GM12878 (cell line): ENCODE data around the gene MCUB.

Experiments
- BCL11A ChIP-seq: IDR thresholded peaks from 2 replicates; pipeline ENCODE4 v1.6.1; 2011; ENCODE audit warnings: low read depth, low read length
- POLR2AphosphoS5 ChIP-seq: IDR thresholded peaks from 2 replicates; pipeline ENCODE4 v1.6.1; 2011; ENCODE audit warnings: mild to moderate bottlenecking, low read length, inconsistent platforms
- ZNF24 ChIP-seq: fragments of 450-650 bp; IDR thresholded peaks from 2 replicates; pipeline ENCODE4 v1.6.1; 2017; ENCODE audit warnings: antibody characterized with exemption, mild to moderate bottlenecking
- ZNF274 ChIP-seq: IDR thresholded peaks from one replicate; pipeline ENCODE4 v1.8.0; 2011; ENCODE audit not compliant: insufficient read length, insufficient read depth
- TF ChIP-seq, protein P1 (sequence below): fragments of 450-650 bp; IDR thresholded peaks from 2 replicates; pipeline ENCODE4 v1.6.1; 2017; ENCODE audit warnings: mild to moderate bottlenecking

GRCh38 chr4:109728385-109728784 is 168.3 kb downstream of the MCUB start:
- TF ChIP-seq BCL11A (no peak), POLR2AphosphoS5 (no peak), ZNF24 (no peak), ZNF274 (no peak)
- TF ChIP-seq, protein P1, sequence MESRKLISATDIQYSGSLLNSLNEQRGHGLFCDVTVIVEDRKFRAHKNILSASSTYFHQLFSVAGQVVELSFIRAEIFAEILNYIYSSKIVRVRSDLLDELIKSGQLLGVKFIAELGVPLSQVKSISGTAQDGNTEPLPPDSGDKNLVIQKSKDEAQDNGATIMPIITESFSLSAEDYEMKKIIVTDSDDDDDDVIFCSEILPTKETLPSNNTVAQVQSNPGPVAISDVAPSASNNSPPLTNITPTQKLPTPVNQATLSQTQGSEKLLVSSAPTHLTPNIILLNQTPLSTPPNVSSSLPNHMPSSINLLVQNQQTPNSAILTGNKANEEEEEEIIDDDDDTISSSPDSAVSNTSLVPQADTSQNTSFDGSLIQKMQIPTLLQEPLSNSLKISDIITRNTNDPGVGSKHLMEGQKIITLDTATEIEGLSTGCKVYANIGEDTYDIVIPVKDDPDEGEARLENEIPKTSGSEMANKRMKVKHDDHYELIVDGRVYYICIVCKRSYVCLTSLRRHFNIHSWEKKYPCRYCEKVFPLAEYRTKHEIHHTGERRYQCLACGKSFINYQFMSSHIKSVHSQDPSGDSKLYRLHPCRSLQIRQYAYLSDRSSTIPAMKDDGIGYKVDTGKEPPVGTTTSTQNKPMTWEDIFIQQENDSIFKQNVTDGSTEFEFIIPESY, result no peak
